ENCODE data around the gene ZNF790. TPM values are rescaled to one million over a fixed set of nuclear protein-coding genes. Genes with fewer than 3 reads are reported as not detected.

ZNF790 gene
- total and polyA plus RNA-seq, 2 of the 8 experiments (the other 6 are each of a cell fraction or from before 2014, with no cell fraction given), result 1.7 to 7.2 TPM

DNA sequence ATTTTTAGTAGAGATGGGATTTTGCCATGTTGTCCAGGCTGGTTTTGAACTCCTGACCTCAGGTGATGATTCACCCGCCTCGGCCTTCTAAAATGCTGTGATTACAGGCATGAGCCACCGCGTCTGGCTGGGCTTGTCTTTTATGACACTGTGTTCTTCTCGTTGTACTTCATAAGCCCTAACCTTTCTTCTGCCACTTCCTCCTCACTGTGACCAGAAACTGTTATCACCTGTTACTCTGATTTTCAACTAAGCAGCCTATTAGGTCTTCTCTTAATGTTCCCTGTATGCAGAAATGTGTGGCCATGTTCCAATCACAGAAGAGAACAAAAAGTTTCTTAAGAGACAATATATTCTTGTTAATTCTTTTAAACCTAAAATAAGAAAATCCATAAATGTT lies 16.4 kb downstream of the ZNF790 start (continued):
- TF ChIP-seq, protein P1, sequence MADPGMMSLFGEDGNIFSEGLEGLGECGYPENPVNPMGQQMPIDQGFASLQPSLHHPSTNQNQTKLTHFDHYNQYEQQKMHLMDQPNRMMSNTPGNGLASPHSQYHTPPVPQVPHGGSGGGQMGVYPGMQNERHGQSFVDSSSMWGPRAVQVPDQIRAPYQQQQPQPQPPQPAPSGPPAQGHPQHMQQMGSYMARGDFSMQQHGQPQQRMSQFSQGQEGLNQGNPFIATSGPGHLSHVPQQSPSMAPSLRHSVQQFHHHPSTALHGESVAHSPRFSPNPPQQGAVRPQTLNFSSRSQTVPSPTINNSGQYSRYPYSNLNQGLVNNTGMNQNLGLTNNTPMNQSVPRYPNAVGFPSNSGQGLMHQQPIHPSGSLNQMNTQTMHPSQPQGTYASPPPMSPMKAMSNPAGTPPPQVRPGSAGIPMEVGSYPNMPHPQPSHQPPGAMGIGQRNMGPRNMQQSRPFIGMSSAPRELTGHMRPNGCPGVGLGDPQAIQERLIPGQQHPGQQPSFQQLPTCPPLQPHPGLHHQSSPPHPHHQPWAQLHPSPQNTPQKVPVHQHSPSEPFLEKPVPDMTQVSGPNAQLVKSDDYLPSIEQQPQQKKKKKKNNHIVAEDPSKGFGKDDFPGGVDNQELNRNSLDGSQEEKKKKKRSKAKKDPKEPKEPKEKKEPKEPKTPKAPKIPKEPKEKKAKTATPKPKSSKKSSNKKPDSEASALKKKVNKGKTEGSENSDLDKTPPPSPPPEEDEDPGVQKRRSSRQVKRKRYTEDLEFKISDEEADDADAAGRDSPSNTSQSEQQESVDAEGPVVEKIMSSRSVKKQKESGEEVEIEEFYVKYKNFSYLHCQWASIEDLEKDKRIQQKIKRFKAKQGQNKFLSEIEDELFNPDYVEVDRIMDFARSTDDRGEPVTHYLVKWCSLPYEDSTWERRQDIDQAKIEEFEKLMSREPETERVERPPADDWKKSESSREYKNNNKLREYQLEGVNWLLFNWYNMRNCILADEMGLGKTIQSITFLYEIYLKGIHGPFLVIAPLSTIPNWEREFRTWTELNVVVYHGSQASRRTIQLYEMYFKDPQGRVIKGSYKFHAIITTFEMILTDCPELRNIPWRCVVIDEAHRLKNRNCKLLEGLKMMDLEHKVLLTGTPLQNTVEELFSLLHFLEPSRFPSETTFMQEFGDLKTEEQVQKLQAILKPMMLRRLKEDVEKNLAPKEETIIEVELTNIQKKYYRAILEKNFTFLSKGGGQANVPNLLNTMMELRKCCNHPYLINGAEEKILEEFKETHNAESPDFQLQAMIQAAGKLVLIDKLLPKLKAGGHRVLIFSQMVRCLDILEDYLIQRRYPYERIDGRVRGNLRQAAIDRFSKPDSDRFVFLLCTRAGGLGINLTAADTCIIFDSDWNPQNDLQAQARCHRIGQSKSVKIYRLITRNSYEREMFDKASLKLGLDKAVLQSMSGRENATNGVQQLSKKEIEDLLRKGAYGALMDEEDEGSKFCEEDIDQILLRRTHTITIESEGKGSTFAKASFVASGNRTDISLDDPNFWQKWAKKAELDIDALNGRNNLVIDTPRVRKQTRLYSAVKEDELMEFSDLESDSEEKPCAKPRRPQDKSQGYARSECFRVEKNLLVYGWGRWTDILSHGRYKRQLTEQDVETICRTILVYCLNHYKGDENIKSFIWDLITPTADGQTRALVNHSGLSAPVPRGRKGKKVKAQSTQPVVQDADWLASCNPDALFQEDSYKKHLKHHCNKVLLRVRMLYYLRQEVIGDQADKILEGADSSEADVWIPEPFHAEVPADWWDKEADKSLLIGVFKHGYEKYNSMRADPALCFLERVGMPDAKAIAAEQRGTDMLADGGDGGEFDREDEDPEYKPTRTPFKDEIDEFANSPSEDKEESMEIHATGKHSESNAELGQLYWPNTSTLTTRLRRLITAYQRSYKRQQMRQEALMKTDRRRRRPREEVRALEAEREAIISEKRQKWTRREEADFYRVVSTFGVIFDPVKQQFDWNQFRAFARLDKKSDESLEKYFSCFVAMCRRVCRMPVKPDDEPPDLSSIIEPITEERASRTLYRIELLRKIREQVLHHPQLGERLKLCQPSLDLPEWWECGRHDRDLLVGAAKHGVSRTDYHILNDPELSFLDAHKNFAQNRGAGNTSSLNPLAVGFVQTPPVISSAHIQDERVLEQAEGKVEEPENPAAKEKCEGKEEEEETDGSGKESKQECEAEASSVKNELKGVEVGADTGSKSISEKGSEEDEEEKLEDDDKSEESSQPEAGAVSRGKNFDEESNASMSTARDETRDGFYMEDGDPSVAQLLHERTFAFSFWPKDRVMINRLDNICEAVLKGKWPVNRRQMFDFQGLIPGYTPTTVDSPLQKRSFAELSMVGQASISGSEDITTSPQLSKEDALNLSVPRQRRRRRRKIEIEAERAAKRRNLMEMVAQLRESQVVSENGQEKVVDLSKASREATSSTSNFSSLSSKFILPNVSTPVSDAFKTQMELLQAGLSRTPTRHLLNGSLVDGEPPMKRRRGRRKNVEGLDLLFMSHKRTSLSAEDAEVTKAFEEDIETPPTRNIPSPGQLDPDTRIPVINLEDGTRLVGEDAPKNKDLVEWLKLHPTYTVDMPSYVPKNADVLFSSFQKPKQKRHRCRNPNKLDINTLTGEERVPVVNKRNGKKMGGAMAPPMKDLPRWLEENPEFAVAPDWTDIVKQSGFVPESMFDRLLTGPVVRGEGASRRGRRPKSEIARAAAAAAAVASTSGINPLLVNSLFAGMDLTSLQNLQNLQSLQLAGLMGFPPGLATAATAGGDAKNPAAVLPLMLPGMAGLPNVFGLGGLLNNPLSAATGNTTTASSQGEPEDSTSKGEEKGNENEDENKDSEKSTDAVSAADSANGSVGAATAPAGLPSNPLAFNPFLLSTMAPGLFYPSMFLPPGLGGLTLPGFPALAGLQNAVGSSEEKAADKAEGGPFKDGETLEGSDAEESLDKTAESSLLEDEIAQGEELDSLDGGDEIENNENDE (IDR thresholded peaks at IDR 0.05; ENCODE audit: insufficient replicate concordance, low read length), result no peak
- no peak for TF ChIP-seq SUZ12 (IDR thresholded peaks at IDR 0.05; ENCODE audit: low read length)

Measured in H1 (cell line).